ENCODE results near the gene SCNN1B. TPM values are rescaled to one million over a fixed set of nuclear protein-coding genes. Genes with fewer than 3 reads are reported as not detected.
"Not testable (repeated sequence)": the region's sequence is repeated elsewhere in the genome, so short reads cannot be mapped to it uniquely, and the experiment has no call there.

Gene SCNN1B
- total RNA-seq, 1 donor from 2014 or later, result 4.4 TPM

GRCh38 chr16:23288209-23288608 is 13.9 kb upstream of the SCNN1B start:
- DNase-seq (ENCODE audit: low spot score), result no peak

- DNase-seq (ENCODE audit: low spot score), result no peak
Observed at GRCh38 chr16:23288726-23289512, 13.2 kb upstream of the SCNN1B start.

- DNase-seq (ENCODE audit: low spot score), result no peak
Observed at GRCh38 chr16:23290189-23291062, 11.7 kb upstream of the SCNN1B start.

- no peak for DNase-seq (ENCODE audit: low spot score)
Observed at GRCh38 chr16:23293016-23293415, 9.1 kb upstream of the SCNN1B start.

GRCh38 chr16:23294260-23294659 is 7.8 kb upstream of the SCNN1B start:
- DNase-seq (ENCODE audit: low spot score), result no peak

GRCh38 chr16:23296994-23297393 is 5.1 kb upstream of the SCNN1B start:
- DNase-seq (ENCODE audit: low spot score), result no peak

GRCh38 chr16:23298290-23298915 is 3.7 kb upstream of the SCNN1B start:
- DNase-seq (ENCODE audit: low spot score), result no peak

GRCh38 chr16:23299815-23300214 is 2.3 kb upstream of the SCNN1B start:
- not testable (repeated sequence) for DNase-seq (ENCODE audit: low spot score)

- no peak for DNase-seq (ENCODE audit: low spot score)
Observed at GRCh38 chr16:23301251-23302044, 654 bp upstream of the SCNN1B start.

GRCh38 chr16:23303685-23304084 is 1.6 kb downstream of the SCNN1B start:
- DNase-seq (ENCODE audit: low spot score), result no peak

GRCh38 chr16:23304620-23305019 is 2.5 kb downstream of the SCNN1B start:
- no peak for DNase-seq (ENCODE audit: low spot score)

GRCh38 chr16:23306199-23307100 is 4.3 kb downstream of the SCNN1B start:
- no peak for DNase-seq (ENCODE audit: low spot score)

- DNase-seq (ENCODE audit: low spot score), result no peak
Observed at GRCh38 chr16:23310217-23310616, 8.1 kb downstream of the SCNN1B start.

GRCh38 chr16:23310744-23311143 is 8.6 kb downstream of the SCNN1B start:
- no peak for DNase-seq (ENCODE audit: low spot score)

GRCh38 chr16:23316232-23316631 is 14.1 kb downstream of the SCNN1B start:
- DNase-seq (ENCODE audit: low spot score), result no peak

GRCh38 chr16:23316634-23317265 is 14.6 kb downstream of the SCNN1B start:
- DNase-seq (ENCODE audit: low spot score), result no peak

- no peak for DNase-seq (ENCODE audit: low spot score)
Observed at GRCh38 chr16:23317266-23317661, 15.2 kb downstream of the SCNN1B start.

GRCh38 chr16:23317751-23318150 is 15.6 kb downstream of the SCNN1B start:
- DNase-seq (ENCODE audit: low spot score), result no peak

GRCh38 chr16:23318639-23319038 is 16.5 kb downstream of the SCNN1B start:
- no peak for DNase-seq (ENCODE audit: low spot score)
